GM23248 (cell line): ENCODE results near the gene ZNF280C.

Experiments
- EZH2 ChIP-seq: fragments of 200-600 bp; sonication (generic); IDR thresholded peaks from 2 replicates; pipeline ENCODE4 v1.6.1; 2018; ENCODE audit warnings: antibody characterized with exemption, mild to moderate bottlenecking; ENCODE audit not compliant: insufficient read depth, poor library complexity, severe bottlenecking
- EZH2phosphoT487 ChIP-seq: fragments of 200-600 bp; sonication (generic); IDR thresholded peaks from 2 replicates; pipeline ENCODE4 v1.6.1; 2018; ENCODE audit warnings: antibody characterized with exemption, moderate library complexity, mild to moderate bottlenecking, low read depth; ENCODE audit not compliant: insufficient read depth

DNA sequence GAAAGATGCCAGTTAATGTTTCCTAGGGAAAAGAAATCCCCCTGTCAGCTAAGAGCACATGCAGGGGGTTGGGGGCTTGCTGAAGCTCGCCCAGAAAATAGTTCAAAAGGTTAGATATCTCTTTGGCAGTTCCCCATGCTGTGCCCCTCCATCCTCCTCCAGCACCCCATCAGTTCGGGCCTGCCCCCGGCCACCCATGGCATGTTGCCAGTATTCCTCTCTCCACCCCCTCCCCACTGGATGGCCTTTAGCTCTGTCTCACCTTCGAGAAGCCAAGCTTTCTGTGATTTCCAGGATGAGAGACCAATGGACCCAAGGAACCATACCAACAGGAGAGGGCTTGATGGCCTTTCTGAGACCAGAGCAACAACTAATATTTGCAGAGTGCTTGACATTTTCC lies 91.8 kb downstream of the ZNF280C start:
- no peak for TF ChIP-seq EZH2phosphoT487
- no peak for TF ChIP-seq EZH2
